ENCODE data around the gene PGC.

PGC gene

GRCh38 chr6:41781366-41781730 is 34.2 kb upstream of the PGC start:
- Histone ChIP-seq H3K36me3 (ENCODE audit: control insufficient read depth, low read length) (no peaks in the 10 kb centered on the region), H3K27me3 (ENCODE audit: control insufficient read depth, low read length) (peaks cover 4% of the 10 kb centered on the region), H3F3A (ENCODE audit: control insufficient read depth, insufficient read depth) (peaks cover 12% of the 10 kb centered on the region), H3K9me3 (ENCODE audit: control insufficient read depth, insufficient read depth, low read length) (no peaks in the 10 kb centered on the region), H4K20me1 (ENCODE audit: control insufficient read depth, insufficient read depth, low read depth, low read length) (no peaks in the 10 kb centered on the region), H3K9me2 (replicated peaks; ENCODE audit: control insufficient read depth, low read length) (no peaks in the 10 kb centered on the region), H3K4me1 (ENCODE audit: control insufficient read depth, low read length) (peaks cover 44% of the 10 kb centered on the region), H3K4me2 (ENCODE audit: low read length) (peak overlapping the region; percentile 87), H3K27ac (ENCODE audit: low read depth, low read length) (no peak overlapping the region), H3K79me2 (ENCODE audit: control insufficient read depth, low read length) (peaks cover 12% of the 10 kb centered on the region), H3K4me3 (ENCODE audit: low read length) (peak overlapping the region; percentile 87)
- TF ChIP-seq EZH2phosphoT487 (IDR thresholded peaks at IDR 0.05; ENCODE audit: borderline replicate concordance, low read length) (no peak), CTCF (IDR thresholded peaks at IDR 0.05; ENCODE audit: low read depth, low read length, poor library complexity, severe bottlenecking) (no peak)

- H3K9me3 ChIP-seq (ENCODE audit: control insufficient read depth, insufficient read depth, low read length): no peaks in the 10 kb centered on the region
- peaks cover 8% of the 10 kb centered on the region for H3K79me2 ChIP-seq (ENCODE audit: control insufficient read depth, low read length)
- no peaks in the 10 kb centered on the region for H3K9me2 ChIP-seq (replicated peaks; ENCODE audit: control insufficient read depth, low read length)
- H4K20me1 ChIP-seq (ENCODE audit: control insufficient read depth, insufficient read depth, low read depth, low read length): no peaks in the 10 kb centered on the region
- TF ChIP-seq CTCF (IDR thresholded peaks at IDR 0.05; ENCODE audit: low read depth, low read length, poor library complexity, severe bottlenecking) (no peak), EZH2phosphoT487 (IDR thresholded peaks at IDR 0.05; ENCODE audit: borderline replicate concordance, low read length) (no peak)
- H3F3A ChIP-seq (ENCODE audit: control insufficient read depth, insufficient read depth): peaks cover 12% of the 10 kb centered on the region
- peaks cover 4% of the 10 kb centered on the region for H3K27me3 ChIP-seq (ENCODE audit: control insufficient read depth, low read length)
- peaks cover 38% of the 10 kb centered on the region for H3K4me1 ChIP-seq (ENCODE audit: control insufficient read depth, low read length)
- peak within 1 kb of the TSS; percentile 87 for H3K4me3 ChIP-seq (ENCODE audit: low read length)
- H3K4me2 ChIP-seq (ENCODE audit: low read length): peak within 1 kb of the TSS; percentile 87
- no peak within 1 kb of the TSS for H3K27ac ChIP-seq (ENCODE audit: low read depth, low read length)
- peaks cover 1% of the 10 kb centered on the region for H3K36me3 ChIP-seq (ENCODE audit: control insufficient read depth, low read length)
Observed at GRCh38 chr6:41780551-41781365, 33.6 kb upstream of the PGC start, which contains the start of gene PRICKLE4. TSS of gene PRICKLE4 (plus strand) at chr6:41780782. CDS start at chr6:41783474, 2,692 bp downstream.

GRCh38 chr6:41779788-41780550 is 32.8 kb upstream of the PGC start, which contains the start of gene FRS3:
TSS of gene FRS3 (minus strand) at chr6:41779900. CDS start at chr6:41776987, 2,913 bp downstream.
- H3K79me2 ChIP-seq (ENCODE audit: control insufficient read depth, low read length): peaks cover 7% of the 10 kb centered on the region
- H3K27me3 ChIP-seq (ENCODE audit: control insufficient read depth, low read length): peaks cover 4% of the 10 kb centered on the region
- H3K4me2 ChIP-seq (ENCODE audit: low read length): peak within 1 kb of the TSS; percentile 87
- no peak within 1 kb of the TSS for H3K27ac ChIP-seq (ENCODE audit: low read depth, low read length)
- H4K20me1 ChIP-seq (ENCODE audit: control insufficient read depth, insufficient read depth, low read depth, low read length): no peaks in the 10 kb centered on the region
- no peak for TF ChIP-seq EZH2phosphoT487 (IDR thresholded peaks at IDR 0.05; ENCODE audit: borderline replicate concordance, low read length)
- peak; percentile 88 for TF ChIP-seq CTCF (IDR thresholded peaks at IDR 0.05; ENCODE audit: low read depth, low read length, poor library complexity, severe bottlenecking)
- no peaks in the 10 kb centered on the region for H3K9me2 ChIP-seq (replicated peaks; ENCODE audit: control insufficient read depth, low read length)
- H3K36me3 ChIP-seq (ENCODE audit: control insufficient read depth, low read length): peaks cover 9% of the 10 kb centered on the region
- H3K9me3 ChIP-seq (ENCODE audit: control insufficient read depth, insufficient read depth, low read length): no peaks in the 10 kb centered on the region
- peaks cover 12% of the 10 kb centered on the region for H3F3A ChIP-seq (ENCODE audit: control insufficient read depth, insufficient read depth)
- H3K4me1 ChIP-seq (ENCODE audit: control insufficient read depth, low read length): peaks cover 30% of the 10 kb centered on the region
- peak within 1 kb of the TSS; percentile 87 for H3K4me3 ChIP-seq (ENCODE audit: low read length)
